IPS-NIHi7 (cell line): ENCODE measurements around the gene TTLL4.

Experiments
- DNase-seq: peaks from one replicate; pipeline ENCODE4 v3.0.0; 2012; ENCODE audit warnings: mixed read lengths; ENCODE audit errors: extremely low spot score

TTLL4 gene

GRCh38 chr2:218782528-218782844, 71.9 kb downstream of the TTLL4 start:
- peak; percentile 17 for DNase-seq

GRCh38 chr2:218783688-218784087, 73.1 kb downstream of the TTLL4 start:
- DNase-seq: no peak

GRCh38 chr2:218785103-218785502, 74.5 kb downstream of the TTLL4 start:
- DNase-seq: no peak

GRCh38 chr2:218786133-218786532, 75.5 kb downstream of the TTLL4 start:
- DNase-seq: no peak

GRCh38 chr2:218788529-218789255, 78.1 kb downstream of the TTLL4 start:
- no peak for DNase-seq

- no peak for DNase-seq
These were observed 81.8 kb downstream of the TTLL4 start for GRCh38 chr2:218792433-218792832.

GRCh38 chr2:218796691-218797090, 86.1 kb downstream of the TTLL4 start:
- no peak for DNase-seq

- no peak for DNase-seq
These were observed 88.3 kb downstream of the TTLL4 start for GRCh38 chr2:218798767-218799504.

- DNase-seq: peak; percentile 62
These were observed 89.4 kb downstream of the TTLL4 start for GRCh38 chr2:218799990-218800389.

GRCh38 chr2:218802386-218802994, 91.9 kb downstream of the TTLL4 start:
- DNase-seq: no peak

GRCh38 chr2:218804817-218805216, 94.2 kb downstream of the TTLL4 start:
- no peak for DNase-seq
